ENCODE measurements around the gene PLA2G4C.

PLA2G4C gene

GRCh38 chr19:48010932-48011758, 99.5 kb downstream of the PLA2G4C start:
- ATAC-seq = no peak
- Mint-ChIP-seq H3K27ac (no peak overlapping the region), H3K36me3 (ENCODE audit: low read depth) (no peaks in the 10 kb centered on the region), H3K27me3 (peaks cover 11% of the 10 kb centered on the region), H3K4me3 (no peak overlapping the region), H3K4me1 (no peaks in the 10 kb centered on the region), H3K9me3 (peaks cover 6% of the 10 kb centered on the region)
- DNase-seq = no peak

- DNase-seq = peak; percentile 8
- H3K27me3 Mint-ChIP-seq = peaks cover 17% of the 10 kb centered on the region
Observed at GRCh38 chr19:48006762-48007161, 103.9 kb downstream of the PLA2G4C start.

DNA sequence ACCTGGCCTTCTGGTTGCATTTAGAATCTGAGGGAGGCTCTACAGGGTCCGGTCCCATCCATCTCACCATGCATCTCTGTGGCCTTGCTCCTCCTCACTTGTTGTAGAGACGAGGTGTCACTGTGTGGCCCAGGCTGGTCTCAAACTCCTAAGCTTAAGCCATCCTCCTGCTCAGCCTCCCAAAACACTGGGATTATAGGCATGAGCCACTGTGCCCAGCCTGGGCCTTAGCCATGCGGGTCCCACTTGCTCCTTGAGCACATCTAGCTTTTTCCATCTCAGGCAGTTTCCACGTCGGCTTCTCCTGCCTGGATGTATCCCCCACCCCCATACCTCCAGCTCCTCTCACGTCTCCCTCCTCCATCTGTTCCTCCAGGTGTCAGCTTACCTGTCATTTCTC, 106.4 kb downstream of the PLA2G4C start:
- Mint-ChIP-seq H3K36me3 (ENCODE audit: low read depth) (no peaks in the 10 kb centered on the region), H3K27me3 (peaks cover 19% of the 10 kb centered on the region), H3K4me1 (no peaks in the 10 kb centered on the region), H3K27ac (no peak overlapping the region), H3K9me3 (peaks cover 6% of the 10 kb centered on the region), H3K4me3 (no peak overlapping the region)
- DNase-seq (no peak), ATAC-seq (no peak)

More at GRCh38 chr19:48006762-48007161, 103.9 kb downstream of the PLA2G4C start:
- Mint-ChIP-seq H3K9me3 (peaks cover 6% of the 10 kb centered on the region), H3K27ac (no peak overlapping the region), H3K4me3 (no peak overlapping the region), H3K4me1 (no peaks in the 10 kb centered on the region), H3K36me3 (ENCODE audit: low read depth) (no peaks in the 10 kb centered on the region)
- no peak for ATAC-seq

- Mint-ChIP-seq H3K36me3 (ENCODE audit: low read depth) (no peaks in the 10 kb centered on the region), H3K4me1 (no peaks in the 10 kb centered on the region), H3K27me3 (peaks cover 15% of the 10 kb centered on the region), H3K4me3 (no peak overlapping the region), H3K27ac (no peak overlapping the region), H3K9me3 (no peaks in the 10 kb centered on the region)
- ATAC-seq = no peak
- DNase-seq = no peak
Observed at GRCh38 chr19:48000846-48001245, 109.8 kb downstream of the PLA2G4C start.

DNA sequence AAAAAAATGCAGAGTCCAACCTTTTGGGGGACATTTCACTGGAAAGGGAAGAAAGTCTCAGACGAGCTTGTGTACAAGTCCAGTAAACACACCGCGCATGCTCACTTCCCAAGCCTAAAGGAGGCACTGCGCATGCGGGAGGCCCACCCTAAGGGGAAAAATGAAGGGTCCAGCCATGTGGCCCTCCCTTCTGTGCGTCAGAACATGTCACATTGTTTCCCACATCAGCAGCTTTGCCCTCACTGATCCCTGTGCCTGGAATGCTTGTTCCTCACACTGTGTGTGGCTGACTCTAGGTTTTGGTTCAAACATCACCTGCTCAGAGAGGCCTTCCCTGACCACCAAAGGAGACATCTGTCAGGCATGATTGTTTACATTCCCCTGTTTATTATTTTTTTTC, 111.8 kb downstream of the PLA2G4C start:
- H3K27ac Mint-ChIP-seq = no peak overlapping the region
- no peak for ATAC-seq
- no peak overlapping the region for H3K4me3 Mint-ChIP-seq
- no peaks in the 10 kb centered on the region for H3K4me1 Mint-ChIP-seq
- H3K27me3 Mint-ChIP-seq = peaks cover 17% of the 10 kb centered on the region
- peaks cover 3% of the 10 kb centered on the region for H3K9me3 Mint-ChIP-seq
- DNase-seq = no peak
- H3K36me3 Mint-ChIP-seq (ENCODE audit: low read depth) = no peaks in the 10 kb centered on the region
